Activated CD8-positive, alpha-beta memory T cell treated with anti-CD3 and anti-CD28 coated beads for 24 hours (primary cell): Measurements from ENCODE around the gene TRERF1.
A peak's percentile ranks its signal among the peaks of the same experiment; 100 is the strongest.

Experiments used
- DNase-seq: peaks from one replicate; pipeline ENCODE4 v3.0.0-alpha.2; 2020

TRERF1 gene

DNA sequence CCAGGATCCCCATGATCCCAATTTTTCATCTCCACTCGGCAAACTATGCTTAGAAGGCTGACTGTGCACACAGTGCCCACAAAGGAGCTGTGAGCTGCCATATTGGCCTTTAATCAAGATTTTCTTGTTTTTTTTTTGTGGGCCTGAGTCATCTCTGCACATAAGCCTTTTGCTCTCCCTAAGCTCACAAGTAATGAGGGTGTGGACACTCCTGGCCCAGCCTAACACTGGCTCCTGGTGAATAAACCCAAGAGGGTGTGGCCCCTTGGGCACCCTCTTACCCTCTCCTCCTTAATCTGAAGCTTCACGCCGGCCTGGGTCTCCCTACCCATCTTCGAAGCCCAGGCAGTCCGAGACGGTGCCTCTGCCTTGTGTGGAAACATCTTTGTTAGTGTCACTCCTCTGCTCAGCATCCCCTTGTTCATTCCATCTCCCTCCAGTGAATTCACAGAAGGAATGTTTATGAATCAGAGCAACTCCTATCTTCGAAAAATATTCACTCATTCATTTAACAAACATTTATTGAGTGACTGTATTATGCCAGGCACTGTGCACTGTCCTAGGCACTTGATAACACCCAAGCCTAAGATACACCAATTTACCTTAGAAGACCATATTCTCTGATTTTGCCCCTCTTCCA, 211.9 kb downstream of the TRERF1 start:
- DNase-seq, result no peak

- no peak for DNase-seq
These were observed 212.4 kb downstream of the TRERF1 start for GRCh38 chr6:42239333-42239732.

DNA sequence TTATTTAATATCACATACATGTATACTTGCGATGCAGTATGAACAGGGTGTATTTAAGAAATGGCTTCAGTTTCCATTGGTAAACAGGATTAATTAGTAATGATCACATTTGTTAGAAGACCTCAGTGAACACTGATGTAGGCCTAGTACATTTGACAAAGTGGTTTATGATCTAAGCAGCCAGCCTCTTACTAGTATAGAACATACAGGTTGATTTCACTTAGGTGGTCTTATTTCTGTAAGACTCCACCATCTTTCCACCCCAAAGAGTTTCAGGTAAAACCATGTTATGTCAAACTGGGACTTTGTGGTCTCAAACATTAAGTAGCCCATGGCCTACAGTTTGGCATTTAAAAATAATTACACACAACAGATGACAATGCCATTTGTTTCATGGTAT, 213.9 kb downstream of the TRERF1 start:
- DNase-seq, result no peak

DNA sequence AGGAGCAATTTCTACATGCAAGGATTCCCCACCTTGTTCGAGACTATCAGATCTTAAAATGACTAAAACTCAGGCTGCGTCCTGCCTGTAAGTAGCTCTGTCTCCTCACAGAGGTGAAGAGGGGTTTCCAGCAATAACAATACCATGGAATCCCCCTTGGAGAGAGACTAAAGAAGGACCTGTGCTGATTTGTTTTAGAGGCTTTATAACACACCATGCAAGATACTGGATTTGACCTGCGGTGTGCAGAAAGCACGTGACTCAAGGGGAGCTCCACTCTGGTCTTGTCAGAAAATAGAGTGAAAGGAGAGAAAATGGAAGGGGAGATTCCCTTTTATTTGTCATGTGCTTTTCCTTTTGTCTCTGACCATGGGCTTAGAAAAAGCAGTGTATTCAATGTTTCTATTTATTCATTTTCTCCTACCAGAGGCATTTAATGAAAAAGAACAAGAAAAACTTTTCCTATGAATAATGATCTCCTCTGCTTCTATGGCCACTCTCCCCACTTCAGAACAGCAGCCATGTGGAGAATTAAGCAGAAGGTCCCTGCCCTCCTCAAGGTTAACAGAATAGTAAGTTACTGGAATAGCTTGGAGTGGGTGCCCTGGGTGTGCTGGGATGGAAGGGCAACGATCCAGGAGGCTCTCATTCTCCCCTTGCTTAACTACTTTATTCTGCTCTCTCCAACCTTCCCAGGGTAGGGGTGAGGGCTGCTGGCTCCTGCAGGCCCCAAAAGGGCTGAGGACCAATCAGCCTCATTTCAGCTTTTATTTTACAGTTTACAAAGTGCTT, 214.8 kb downstream of the TRERF1 start:
- DNase-seq, result no peak

GRCh38 chr6:42236030-42236429, 215.7 kb downstream of the TRERF1 start:
- DNase-seq, result no peak

- no peak for DNase-seq
These were observed 219.7 kb downstream of the TRERF1 start for GRCh38 chr6:42232035-42232434.

DNA sequence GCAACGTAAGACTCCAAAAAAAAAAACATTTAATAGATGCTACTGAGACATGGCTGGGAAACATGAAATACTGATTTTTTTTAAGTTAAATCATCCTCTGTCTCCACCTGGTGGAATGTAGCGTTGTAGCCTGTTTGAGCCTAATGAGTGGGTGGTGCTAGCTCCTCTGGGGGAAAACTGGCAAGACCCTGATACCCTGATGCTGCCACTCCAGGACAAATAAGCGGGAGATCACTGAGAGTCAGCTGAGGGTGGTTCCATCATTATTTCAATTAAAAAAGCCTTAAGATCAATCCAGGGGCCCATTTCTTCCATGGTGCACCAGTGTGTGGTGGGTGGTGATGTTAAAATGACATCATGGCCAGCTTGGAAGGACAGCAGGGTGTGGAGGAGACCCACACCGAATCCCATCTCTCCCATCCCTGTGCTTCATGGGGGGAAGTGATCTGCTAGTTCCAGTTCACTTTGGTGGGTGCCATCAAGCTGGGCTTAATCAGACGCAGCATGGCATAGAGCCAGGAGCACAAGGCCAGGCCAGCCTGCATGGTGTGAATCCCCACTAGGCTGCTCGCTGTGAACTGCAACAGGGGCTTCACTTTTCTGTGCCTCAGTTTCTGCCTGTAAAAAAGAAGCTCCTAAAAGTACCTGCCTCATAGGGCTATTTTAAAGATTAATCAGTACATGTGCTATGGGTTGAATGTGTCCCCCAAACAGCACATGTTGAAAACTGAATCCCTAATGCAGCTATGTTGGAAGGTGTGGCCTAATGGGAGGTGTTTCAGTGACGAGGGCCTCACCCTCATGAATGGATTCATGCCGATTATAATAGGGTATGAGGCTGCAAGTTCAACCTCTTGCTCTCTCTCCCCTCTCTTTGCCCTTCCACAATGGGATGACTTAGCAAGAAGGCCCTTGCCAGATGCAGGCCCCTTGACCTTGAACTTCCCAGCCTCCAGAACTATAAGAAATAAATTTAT, 221.1 kb downstream of the TRERF1 start:
- no peak for DNase-seq

DNA sequence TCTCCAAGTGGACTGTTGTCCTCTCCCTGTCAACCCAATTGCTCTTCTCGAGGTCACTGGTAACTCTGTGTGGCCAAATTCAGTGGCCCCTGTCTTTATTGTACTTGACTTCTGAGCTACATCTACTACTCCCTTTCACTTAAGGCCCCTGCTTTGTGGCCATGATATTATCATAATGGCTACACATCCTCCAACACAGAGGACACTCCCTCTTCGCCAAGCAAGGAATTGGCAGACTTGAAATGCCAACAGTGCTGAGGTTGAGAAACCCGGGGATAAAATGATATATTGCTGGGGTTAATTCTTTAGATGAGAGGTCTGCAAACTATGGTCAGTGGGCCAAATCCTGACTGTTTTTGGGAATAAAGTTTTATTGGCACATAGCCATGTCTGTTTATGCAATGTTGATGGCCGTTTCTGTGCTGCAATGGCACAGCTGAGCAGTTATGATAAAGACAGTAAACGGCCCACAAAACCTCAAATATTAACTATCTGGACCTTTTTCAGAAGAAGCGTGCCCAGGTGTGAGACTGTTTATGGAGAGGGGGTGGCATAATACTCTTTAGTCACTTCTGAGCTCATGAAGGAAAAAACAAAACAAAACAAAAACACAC, 222.1 kb downstream of the TRERF1 start:
- DNase-seq, result no peak

GRCh38 chr6:42228305-42228704, 223.4 kb downstream of the TRERF1 start:
- no peak for DNase-seq

GRCh38 chr6:42227173-42227850, 224.4 kb downstream of the TRERF1 start:
- no peak for DNase-seq

GRCh38 chr6:42226645-42227143, 225.0 kb downstream of the TRERF1 start:
- DNase-seq, result no peak

- DNase-seq, result no peak
These were observed 225.5 kb downstream of the TRERF1 start for GRCh38 chr6:42226161-42226611.

- DNase-seq, result no peak
These were observed 226.3 kb downstream of the TRERF1 start for GRCh38 chr6:42225419-42225818.

- DNase-seq, result no peak
These were observed 226.7 kb downstream of the TRERF1 start for GRCh38 chr6:42225029-42225339.

DNA sequence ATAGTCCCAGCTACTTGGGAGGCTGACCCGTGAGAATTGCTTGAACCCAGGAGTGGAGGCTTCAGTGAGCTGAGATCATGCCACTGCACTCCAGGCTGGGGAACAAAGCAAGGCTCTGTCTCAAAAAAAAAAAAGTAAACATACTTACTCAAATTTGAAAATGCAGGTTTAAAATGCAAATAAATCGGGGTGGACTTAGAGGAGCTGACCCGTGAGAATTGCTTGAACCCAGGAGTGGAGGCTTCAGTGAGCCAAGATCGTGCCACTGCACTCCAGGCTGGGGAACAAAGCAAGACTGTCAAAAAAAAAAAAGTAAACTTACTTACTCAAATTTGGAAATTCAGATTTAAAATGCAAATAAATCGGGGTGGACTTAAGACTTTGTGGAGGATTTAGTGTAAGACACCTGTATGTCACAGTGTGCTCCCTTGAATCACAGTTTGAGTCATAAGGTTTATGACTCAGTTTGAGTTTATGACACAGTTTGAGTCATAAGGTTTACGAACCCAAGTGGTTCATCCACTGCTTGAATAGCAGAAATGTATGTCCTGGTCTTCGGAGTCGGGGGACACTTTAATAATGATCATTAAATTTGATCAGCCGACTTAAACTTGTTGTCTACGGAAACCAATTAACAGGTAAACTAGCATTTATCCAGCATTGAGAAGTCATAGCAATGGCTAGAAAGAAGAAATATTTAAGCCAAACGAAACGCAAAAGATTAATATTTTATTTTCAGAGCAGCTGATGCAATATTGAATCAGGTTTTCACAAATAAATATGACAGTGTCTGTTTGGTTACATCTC, 227.3 kb downstream of the TRERF1 start:
- DNase-seq, result no peak

DNA sequence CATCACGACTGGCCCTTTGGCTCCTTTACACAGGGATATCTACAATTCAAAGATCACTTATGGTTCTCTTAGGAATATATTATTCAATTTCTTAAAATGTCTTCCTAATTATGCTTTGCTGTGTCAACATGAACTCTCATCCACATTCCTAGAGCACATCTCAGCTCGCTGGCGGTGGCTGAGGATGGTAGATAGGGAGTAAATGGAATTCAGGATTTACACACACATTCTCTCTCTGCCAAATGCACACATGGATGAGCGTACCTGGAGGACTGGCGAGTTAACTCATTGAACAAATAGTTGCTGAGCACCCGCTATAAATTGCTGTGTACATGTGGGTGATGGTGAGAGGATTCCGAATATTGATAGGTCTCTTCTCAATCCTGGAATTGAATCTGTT, 229.3 kb downstream of the TRERF1 start:
- DNase-seq, result no peak

- DNase-seq, result no peak
These were observed 230.2 kb downstream of the TRERF1 start for GRCh38 chr6:42221546-42221945.

GRCh38 chr6:42220807-42221206, 230.9 kb downstream of the TRERF1 start:
- DNase-seq, result no peak

GRCh38 chr6:42217519-42218367, 234.0 kb downstream of the TRERF1 start, which contains the start of gene MRPS10:
TSS of gene MRPS10 (minus strand) at chr6:42217861. CDS start at chr6:42217849, 12 bp downstream.
- DNase-seq, result peak; percentile 92

- DNase-seq, result no peak
These were observed 234.6 kb downstream of the TRERF1 start for GRCh38 chr6:42217157-42217518.
